ENCODE measurements around the gene ITSN1. TPM values are rescaled to one million over a fixed set of nuclear protein-coding genes. Genes with fewer than 3 reads are reported as not detected.

ITSN1 gene
- total and polyA plus RNA-seq, 4 donors: 58.8 to 73.7 (median 63.4) TPM

DNA sequence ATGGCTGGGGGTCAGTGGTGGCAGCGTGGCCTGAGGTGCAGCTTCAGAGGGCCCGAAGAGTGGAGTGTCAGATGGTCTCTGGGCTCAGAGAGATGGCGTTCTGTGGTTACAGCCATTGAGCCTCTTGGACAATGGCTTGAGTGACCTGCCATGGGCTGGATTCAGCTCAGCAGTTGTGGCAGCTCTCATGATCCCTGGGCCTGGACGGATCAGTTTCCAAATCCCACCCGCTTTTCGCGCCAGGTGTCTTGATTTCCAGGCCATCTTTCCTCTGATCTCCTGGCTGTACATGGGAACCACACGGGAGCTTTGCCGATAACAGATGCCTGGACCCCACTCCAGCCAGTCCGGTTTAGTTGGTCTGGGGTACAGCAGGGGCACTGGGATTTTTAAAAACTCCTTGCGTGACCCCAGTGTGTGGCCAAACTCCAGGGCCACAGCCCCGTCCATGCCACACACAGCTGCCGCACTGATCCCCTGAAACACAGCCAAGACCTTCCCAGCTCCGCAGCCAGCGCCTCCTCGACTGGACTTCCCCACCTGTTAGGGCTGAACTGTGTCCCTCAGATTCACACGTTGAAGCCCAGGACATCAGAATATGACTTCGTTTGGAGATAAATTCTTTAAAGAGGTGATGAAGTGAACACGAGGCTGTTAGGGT is 205.4 kb downstream of the ITSN1 start:
- Histone ChIP-seq H3K4me1 (ENCODE audit: control insufficient read depth, insufficient read depth, low read length) (peaks cover 26% of the 10 kb centered on the region), H3K4me3 (ENCODE audit: low read depth, low read length) (no peak overlapping the region), H3K27ac (ENCODE audit: low read depth, low read length) (no peak overlapping the region), H3K27me3 (ENCODE audit: control insufficient read depth, insufficient read depth, low read length) (no peaks in the 10 kb centered on the region), H3K36me3 (ENCODE audit: control insufficient read depth, insufficient read depth, low read length) (peaks cover 22% of the 10 kb centered on the region), H3K9me3 (ENCODE audit: control insufficient read depth, insufficient read depth, low read length) (no peaks in the 10 kb centered on the region)
- WGBS (ENCODE audit: insufficient coverage): 89% methylated on average over 19 of the region's 19 CpGs
- no peak for DNase-seq (ENCODE audit: low read depth in 4 of 6, low spot score in 6 of 6)

DNA sequence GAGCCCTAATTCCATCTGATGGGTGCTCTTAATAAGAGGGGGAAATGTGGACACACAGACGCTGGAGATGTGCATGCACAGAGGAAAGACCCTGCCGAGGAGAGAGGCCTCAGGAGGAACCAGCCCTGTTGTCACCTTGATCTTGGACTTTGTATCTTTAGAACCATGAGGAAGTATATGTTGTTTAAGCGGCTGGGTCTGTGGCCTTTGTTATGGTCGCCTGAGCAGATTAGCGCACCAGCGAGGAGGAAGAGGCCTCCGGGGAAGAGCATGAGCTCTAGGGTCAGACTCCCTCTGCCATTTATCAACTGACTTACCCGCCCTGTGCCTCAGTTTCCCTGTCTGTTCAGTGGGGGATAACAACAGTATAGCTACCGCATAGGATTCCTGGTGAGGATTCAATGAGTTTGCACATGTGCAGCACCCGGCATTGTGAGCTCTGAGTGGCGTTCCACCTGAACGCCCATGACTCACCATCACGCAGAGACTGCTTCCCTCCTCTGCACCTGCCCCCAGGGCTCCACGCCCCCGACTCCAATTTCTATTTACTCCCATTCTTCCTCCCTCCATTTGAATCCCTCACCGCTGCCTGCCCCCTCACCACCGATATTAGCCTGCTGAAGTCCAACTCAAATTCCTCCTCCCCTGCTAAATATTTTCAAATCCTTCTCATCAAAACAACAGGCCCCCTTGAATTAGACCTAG is 206.1 kb downstream of the ITSN1 start:
- H3K4me1 ChIP-seq (ENCODE audit: control insufficient read depth, insufficient read depth, low read length): peaks cover 23% of the 10 kb centered on the region
- peaks cover 22% of the 10 kb centered on the region for H3K36me3 ChIP-seq (ENCODE audit: control insufficient read depth, insufficient read depth, low read length)
- no peaks in the 10 kb centered on the region for H3K27me3 ChIP-seq (ENCODE audit: control insufficient read depth, insufficient read depth, low read length)
- H3K4me3 ChIP-seq (ENCODE audit: low read depth, low read length): no peak overlapping the region
- no peaks in the 10 kb centered on the region for H3K9me3 ChIP-seq (ENCODE audit: control insufficient read depth, insufficient read depth, low read length)
- 90% methylated on average over 14 of the region's 17 CpGs for WGBS (ENCODE audit: insufficient coverage)
- no peak for DNase-seq (ENCODE audit: low read depth in 4 of 6, low spot score in 6 of 6)
- no peak overlapping the region for H3K27ac ChIP-seq (ENCODE audit: low read depth, low read length)

DNA sequence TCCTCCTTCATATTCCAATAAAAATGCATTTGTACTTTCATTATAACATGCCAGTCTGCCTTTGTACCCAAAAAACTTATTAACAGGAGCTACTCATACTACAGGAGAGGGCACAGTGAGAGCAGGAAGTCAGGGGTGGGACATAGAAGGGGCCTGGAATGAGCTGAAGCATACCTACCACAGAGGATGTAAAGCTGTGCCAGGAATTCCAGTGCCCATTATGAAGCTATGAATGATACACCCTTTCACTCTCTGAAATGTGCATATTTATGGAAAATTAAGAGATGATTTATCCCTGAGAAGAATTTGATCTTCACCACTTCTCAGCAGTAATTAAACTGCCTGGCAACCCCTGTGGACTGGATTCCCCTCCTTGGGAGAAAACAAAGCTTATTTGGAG is 207.5 kb downstream of the ITSN1 start:
- no peaks in the 10 kb centered on the region for H3K27me3 ChIP-seq (ENCODE audit: control insufficient read depth, insufficient read depth, low read length)
- no peak overlapping the region for H3K27ac ChIP-seq (ENCODE audit: low read depth, low read length)
- H3K4me1 ChIP-seq (ENCODE audit: control insufficient read depth, insufficient read depth, low read length): peaks cover 12% of the 10 kb centered on the region
- no peaks in the 10 kb centered on the region for H3K9me3 ChIP-seq (ENCODE audit: control insufficient read depth, insufficient read depth, low read length)
- DNase-seq (ENCODE audit: low read depth in 4 of 6, low spot score in 6 of 6): no peak
- no peak overlapping the region for H3K4me3 ChIP-seq (ENCODE audit: low read depth, low read length)
- peaks cover 22% of the 10 kb centered on the region for H3K36me3 ChIP-seq (ENCODE audit: control insufficient read depth, insufficient read depth, low read length)

DNA sequence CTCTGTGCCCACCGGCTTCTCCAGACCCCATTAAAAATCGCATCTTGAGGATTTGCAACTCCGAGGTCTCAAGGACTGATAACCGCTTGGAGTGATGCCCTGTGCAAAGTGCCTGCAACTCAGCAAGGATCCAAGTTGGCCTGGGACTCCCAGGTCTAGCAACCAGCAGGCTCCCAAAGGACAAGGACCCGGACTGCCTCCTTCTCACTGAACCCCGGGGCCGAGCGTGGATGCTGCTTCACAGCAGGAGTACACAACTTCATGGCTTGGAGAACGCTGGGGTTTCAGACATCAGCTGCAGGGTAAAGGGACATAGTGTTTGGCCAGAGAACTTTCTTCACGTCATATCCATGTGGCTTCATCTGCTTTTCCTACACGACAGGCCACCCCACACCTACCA is 208.1 kb downstream of the ITSN1 start:
- no peak overlapping the region for H3K27ac ChIP-seq (ENCODE audit: low read depth, low read length)
- WGBS (ENCODE audit: insufficient coverage): 90% methylated on average over 8 of the region's 11 CpGs
- H3K4me3 ChIP-seq (ENCODE audit: low read depth, low read length): no peak overlapping the region
- H3K9me3 ChIP-seq (ENCODE audit: control insufficient read depth, insufficient read depth, low read length): no peaks in the 10 kb centered on the region
- H3K36me3 ChIP-seq (ENCODE audit: control insufficient read depth, insufficient read depth, low read length): peaks cover 22% of the 10 kb centered on the region
- H3K4me1 ChIP-seq (ENCODE audit: control insufficient read depth, insufficient read depth, low read length): peaks cover 7% of the 10 kb centered on the region
- no peaks in the 10 kb centered on the region for H3K27me3 ChIP-seq (ENCODE audit: control insufficient read depth, insufficient read depth, low read length)
- no peak for DNase-seq (ENCODE audit: low read depth in 4 of 6, low spot score in 6 of 6)

DNA sequence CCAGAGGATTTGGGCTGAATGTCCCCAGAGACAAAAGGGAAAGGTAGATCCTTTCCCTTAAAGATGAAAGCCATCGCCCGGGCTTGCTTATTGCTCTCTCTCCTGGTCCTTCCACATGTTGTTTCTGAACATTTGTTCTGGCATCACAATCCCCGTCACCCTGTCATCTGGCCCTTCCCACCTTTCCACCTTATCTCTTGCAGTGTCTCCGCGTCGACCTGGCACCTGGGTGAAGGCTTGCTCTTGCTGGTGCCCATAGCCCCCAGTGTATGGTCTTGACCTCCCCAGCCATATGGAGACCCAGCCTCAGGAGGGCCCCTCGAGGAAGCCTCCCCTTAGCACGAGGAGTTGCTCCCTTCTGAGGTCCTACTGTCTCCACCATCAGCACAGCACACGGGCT is 208.7 kb downstream of the ITSN1 start:
- H3K4me1 ChIP-seq (ENCODE audit: control insufficient read depth, insufficient read depth, low read length): peaks cover 3% of the 10 kb centered on the region
- DNase-seq (ENCODE audit: low read depth in 4 of 6, low spot score in 6 of 6): no peak
- no peak overlapping the region for H3K4me3 ChIP-seq (ENCODE audit: low read depth, low read length)
- H3K27me3 ChIP-seq (ENCODE audit: control insufficient read depth, insufficient read depth, low read length): no peaks in the 10 kb centered on the region
- H3K36me3 ChIP-seq (ENCODE audit: control insufficient read depth, insufficient read depth, low read length): peaks cover 25% of the 10 kb centered on the region
- no peaks in the 10 kb centered on the region for H3K9me3 ChIP-seq (ENCODE audit: control insufficient read depth, insufficient read depth, low read length)
- no peak overlapping the region for H3K27ac ChIP-seq (ENCODE audit: low read depth, low read length)
- WGBS (ENCODE audit: insufficient coverage): 93% methylated on average over 9 of the region's 9 CpGs

DNA sequence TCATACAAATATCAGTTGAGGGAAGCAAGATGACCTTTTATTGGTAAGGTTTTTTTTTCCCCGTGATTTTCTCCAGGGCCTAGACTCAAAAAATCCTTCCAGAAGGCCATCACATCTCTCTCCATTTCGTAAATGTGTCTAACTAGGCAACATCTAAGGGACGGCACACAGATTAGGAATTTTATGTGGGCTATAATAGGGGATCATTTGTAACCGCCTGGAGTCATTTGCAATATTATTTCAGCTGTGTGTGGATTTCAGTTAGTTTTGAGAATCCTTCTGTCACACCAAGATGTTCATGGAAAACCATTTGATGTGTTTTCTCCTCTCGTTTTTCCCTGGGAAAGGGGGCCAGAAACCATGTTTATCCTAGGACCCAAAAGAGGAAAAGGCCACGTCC is 210.2 kb downstream of the ITSN1 start:
- Histone ChIP-seq H3K27ac (ENCODE audit: low read depth, low read length) (peak overlapping the region; percentile 64), H3K36me3 (ENCODE audit: control insufficient read depth, insufficient read depth, low read length) (peaks cover 31% of the 10 kb centered on the region), H3K4me3 (ENCODE audit: low read depth, low read length) (no peak overlapping the region), H3K27me3 (ENCODE audit: control insufficient read depth, insufficient read depth, low read length) (no peaks in the 10 kb centered on the region), H3K9me3 (ENCODE audit: control insufficient read depth, insufficient read depth, low read length) (no peaks in the 10 kb centered on the region), H3K4me1 (ENCODE audit: control insufficient read depth, insufficient read depth, low read length) (peaks cover 3% of the 10 kb centered on the region)
- WGBS (ENCODE audit: insufficient coverage): 40% methylated on average over 1 of the region's 6 CpGs
- peak in 2 of 6 donors; percentile 37 to 52 for DNase-seq (ENCODE audit: low read depth in 4 of 6, low spot score in 6 of 6)

DNA sequence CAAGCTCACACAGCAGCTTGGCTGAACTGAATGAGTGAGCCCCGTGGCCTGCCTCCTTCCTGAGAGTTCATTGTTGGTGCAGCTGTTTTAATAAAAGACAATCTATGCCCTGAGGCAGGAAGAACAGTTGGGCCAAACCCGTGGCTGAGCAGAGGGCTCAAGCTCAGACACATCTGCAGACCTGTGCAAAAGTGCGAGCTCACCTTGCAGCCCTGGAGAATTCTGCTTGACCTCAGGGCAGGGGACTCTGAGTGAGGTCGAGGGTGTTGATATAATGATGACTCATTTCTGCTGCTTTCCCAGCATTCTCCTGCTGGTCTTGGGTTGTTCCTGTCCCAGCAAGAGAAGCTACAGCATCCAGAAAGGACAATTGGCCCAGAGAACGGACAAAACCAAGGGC is 212.3 kb downstream of the ITSN1 start:
- H3K4me1 ChIP-seq (ENCODE audit: control insufficient read depth, insufficient read depth, low read length): peaks cover 18% of the 10 kb centered on the region
- no peak overlapping the region for H3K4me3 ChIP-seq (ENCODE audit: low read depth, low read length)
- WGBS (ENCODE audit: insufficient coverage): 44% methylated on average over 4 of the region's 5 CpGs
- H3K27ac ChIP-seq (ENCODE audit: low read depth, low read length): peak overlapping the region; percentile 0
- no peaks in the 10 kb centered on the region for H3K27me3 ChIP-seq (ENCODE audit: control insufficient read depth, insufficient read depth, low read length)
- no peaks in the 10 kb centered on the region for H3K9me3 ChIP-seq (ENCODE audit: control insufficient read depth, insufficient read depth, low read length)
- peaks cover 41% of the 10 kb centered on the region for H3K36me3 ChIP-seq (ENCODE audit: control insufficient read depth, insufficient read depth, low read length)
- DNase-seq (ENCODE audit: low read depth in 4 of 6, low spot score in 6 of 6): no peak

DNA sequence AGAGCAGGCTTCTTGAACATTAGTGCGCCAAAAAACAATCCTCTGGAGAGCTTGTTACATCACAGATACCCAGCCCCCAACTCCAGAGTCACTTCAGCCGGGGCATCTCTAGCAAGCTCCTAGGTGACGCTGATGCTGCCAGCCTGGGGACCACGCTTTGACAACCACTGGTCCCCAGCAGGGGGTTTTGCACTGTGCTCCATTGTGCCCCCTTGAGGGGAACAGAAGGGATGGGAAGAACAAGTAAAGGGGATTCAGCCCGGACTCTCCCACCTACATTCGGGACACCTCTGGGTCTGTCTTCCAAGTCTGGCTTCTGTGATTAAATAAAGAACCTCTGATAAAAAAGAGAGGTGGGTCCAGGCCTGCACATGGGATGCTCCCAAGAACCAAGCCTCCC is 212.9 kb downstream of the ITSN1 start:
- no peaks in the 10 kb centered on the region for H3K27me3 ChIP-seq (ENCODE audit: control insufficient read depth, insufficient read depth, low read length)
- DNase-seq (ENCODE audit: low read depth in 4 of 6, low spot score in 6 of 6): no peak
- peaks cover 18% of the 10 kb centered on the region for H3K4me1 ChIP-seq (ENCODE audit: control insufficient read depth, insufficient read depth, low read length)
- H3K36me3 ChIP-seq (ENCODE audit: control insufficient read depth, insufficient read depth, low read length): peaks cover 44% of the 10 kb centered on the region
- WGBS (ENCODE audit: insufficient coverage): 100% methylated on average over 1 of the region's 6 CpGs
- no peak overlapping the region for H3K27ac ChIP-seq (ENCODE audit: low read depth, low read length)
- H3K4me3 ChIP-seq (ENCODE audit: low read depth, low read length): no peak overlapping the region
- H3K9me3 ChIP-seq (ENCODE audit: control insufficient read depth, insufficient read depth, low read length): no peaks in the 10 kb centered on the region

DNA sequence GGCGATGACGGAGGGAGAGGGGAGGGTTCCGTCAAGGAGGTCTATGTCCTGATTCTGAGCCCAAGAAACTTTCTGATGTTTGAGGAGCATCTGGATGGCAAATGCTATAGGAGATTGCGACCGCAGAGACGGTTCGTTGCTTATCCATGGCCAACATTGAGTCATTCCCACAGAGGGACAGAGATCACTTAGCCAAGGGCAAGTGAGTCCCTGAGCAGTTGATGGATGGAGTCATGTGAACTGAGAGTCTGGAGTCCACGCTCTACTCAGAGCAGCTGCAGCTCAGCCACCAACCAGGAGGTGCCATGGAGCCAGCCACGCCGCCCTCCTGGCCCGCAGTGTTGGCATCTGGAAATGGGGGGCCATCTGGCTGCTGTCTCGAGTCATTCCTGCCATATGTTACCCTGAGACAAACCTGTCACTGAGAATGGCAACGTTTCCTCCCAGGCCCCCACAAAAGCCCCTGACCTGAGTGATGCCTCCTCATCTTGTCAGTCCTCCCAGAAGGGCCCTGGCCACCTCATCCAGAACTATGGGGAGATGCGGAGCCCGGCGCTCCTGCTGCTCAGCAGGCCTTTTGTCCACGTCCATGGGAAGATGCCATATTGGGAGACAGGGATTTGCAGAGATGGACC is 214.7 kb downstream of the ITSN1 start:
- H3K4me1 ChIP-seq (ENCODE audit: control insufficient read depth, insufficient read depth, low read length): peaks cover 18% of the 10 kb centered on the region
- H3K4me3 ChIP-seq (ENCODE audit: low read depth, low read length): no peak overlapping the region
- DNase-seq (ENCODE audit: low read depth in 4 of 6, low spot score in 6 of 6): no peak
- no peak overlapping the region for H3K27ac ChIP-seq (ENCODE audit: low read depth, low read length)
- H3K27me3 ChIP-seq (ENCODE audit: control insufficient read depth, insufficient read depth, low read length): no peaks in the 10 kb centered on the region
- 82% methylated on average over 13 of the region's 17 CpGs for WGBS (ENCODE audit: insufficient coverage)
- no peaks in the 10 kb centered on the region for H3K9me3 ChIP-seq (ENCODE audit: control insufficient read depth, insufficient read depth, low read length)
- H3K36me3 ChIP-seq (ENCODE audit: control insufficient read depth, insufficient read depth, low read length): peaks cover 38% of the 10 kb centered on the region

Measured in spinal cord (tissue), 10 donors.